MM.1S (cell line): Measurements from ENCODE around the gene ARHGEF6.
"Not testable (repeated sequence)": the region's sequence is repeated elsewhere in the genome, so short reads cannot be mapped to it uniquely, and the experiment has no call there.

ENCODE experiments used
- DNase-seq: peaks from one replicate; pipeline ENCODE4 v3.0.0-alpha.2; 2015
- H2AFZ ChIP-seq: fragments of 300-600 bp; sonication (generic); 2 replicates; pipeline ENCODE4 v1.6.0; 2016; ENCODE audit warnings: antibody characterized with exemption, low read length
- H3F3A ChIP-seq: fragments of 300-600 bp; sonication (generic); 2 replicates; pipeline ENCODE4 v1.6.1; 2016; ENCODE audit warnings: mild to moderate bottlenecking, antibody characterized with exemption, low read length, moderate library complexity, mixed read lengths; ENCODE audit not compliant: insufficient read depth
- H3K27ac ChIP-seq: fragments of 300-600 bp; sonication (generic); 2 replicates; pipeline ENCODE4 v1.5.1; 2016; ENCODE audit warnings: mild to moderate bottlenecking, low read length
- H3K27me3 ChIP-seq: fragments of 300-600 bp; sonication (generic); replicated peaks from 2 replicates; pipeline ENCODE4 v1.6.0; 2016; ENCODE audit warnings: low read length; ENCODE audit not compliant: insufficient read depth
- H3K36me3 ChIP-seq: fragments of 300-600 bp; sonication (generic); replicated peaks from 2 replicates; pipeline ENCODE4 v1.6.1; 2016; ENCODE audit warnings: mild to moderate bottlenecking, low read length, mixed read lengths; ENCODE audit not compliant: insufficient read depth
- H3K4me1 ChIP-seq: fragments of 300-600 bp; sonication (generic); 2 replicates; pipeline ENCODE4 v1.6.1; 2016; ENCODE audit warnings: low read length, mixed read lengths
- H3K4me2 ChIP-seq: fragments of 300-600 bp; sonication (generic); 2 replicates; pipeline ENCODE4 v1.6.0; 2016; ENCODE audit warnings: low read depth, low read length
- H3K4me3 ChIP-seq: fragments of 300-600 bp; sonication (generic); 2 replicates; pipeline ENCODE4 v1.5.1; 2016; ENCODE audit warnings: low read length, mixed read lengths
- H3K79me2 ChIP-seq: fragments of 300-600 bp; sonication (generic); 2 replicates; pipeline ENCODE4 v1.6.1; 2016; ENCODE audit warnings: mixed run types, low read length, mixed read lengths
- H3K9ac ChIP-seq: fragments of 300-600 bp; sonication (generic); 2 replicates; pipeline ENCODE4 v1.6.1; 2016; ENCODE audit warnings: low read length, mixed read lengths
- H3K9me2 ChIP-seq: fragments of 300-600 bp; sonication (generic); replicated peaks from 2 replicates; pipeline ENCODE4 v1.6.1; 2016; ENCODE audit warnings: mild to moderate bottlenecking, low read length, mixed read lengths; ENCODE audit not compliant: insufficient read depth
- H3K9me3 ChIP-seq: fragments of 300-600 bp; sonication (generic); replicated peaks from 2 replicates; pipeline ENCODE4 v1.6.1; 2016; ENCODE audit warnings: mild to moderate bottlenecking, low read length, mixed read lengths; ENCODE audit not compliant: insufficient read depth
- H4K20me1 ChIP-seq: fragments of 300-600 bp; sonication (generic); 2 replicates; pipeline ENCODE4 v1.6.1; 2016; ENCODE audit warnings: mild to moderate bottlenecking, low read length, moderate library complexity, mixed read lengths; ENCODE audit not compliant: insufficient read depth
- CTCF ChIP-seq: fragments of 300-600 bp; sonication (generic); IDR thresholded peaks from 2 replicates; pipeline ENCODE4 v1.5.1; 2016; ENCODE audit warnings: antibody characterized with exemption, low read length, mixed read lengths
- EZH2 ChIP-seq: fragments of 300-600 bp; sonication (generic); optimal IDR thresholded peaks from 2 replicates; pipeline ENCODE3; 2017; ENCODE audit warnings: low read depth, mild to moderate bottlenecking, antibody characterized with exemption, low read length, mixed read lengths
- EZH2phosphoT487 ChIP-seq: fragments of 300-600 bp; sonication (generic); IDR thresholded peaks from 2 replicates; pipeline ENCODE4 v1.6.1; 2018; ENCODE audit warnings: antibody characterized with exemption, low read length

The ARHGEF6 gene

GRCh38 chrX:136827026-136827425 is 46.3 kb upstream of the ARHGEF6 start:
- Histone ChIP-seq H4K20me1 (no peaks in the 10 kb centered on the region), H3K36me3 (no peaks in the 10 kb centered on the region), H3K79me2 (no peaks in the 10 kb centered on the region), H3K27ac (no peak overlapping the region), H3K4me1 (no peaks in the 10 kb centered on the region), H3K9me2 (no peaks in the 10 kb centered on the region), H3K9me3 (no peaks in the 10 kb centered on the region), H2AFZ (no peak overlapping the region), H3K9ac (no peak overlapping the region), H3K4me3 (no peak overlapping the region), H3F3A (no peaks in the 10 kb centered on the region), H3K4me2 (no peak overlapping the region), H3K27me3 (no peaks in the 10 kb centered on the region)
- DNase-seq, result no peak
- no peak for TF ChIP-seq EZH2

- Histone ChIP-seq H3K4me2 (no peak overlapping the region), H3K9me3 (no peaks in the 10 kb centered on the region), H3K9ac (no peak overlapping the region), H3K4me3 (no peak overlapping the region), H3K9me2 (no peaks in the 10 kb centered on the region), H3K27ac (no peak overlapping the region), H3K27me3 (no peaks in the 10 kb centered on the region), H3K79me2 (no peaks in the 10 kb centered on the region), H4K20me1 (no peaks in the 10 kb centered on the region), H2AFZ (no peak overlapping the region), H3F3A (no peaks in the 10 kb centered on the region), H3K4me1 (no peaks in the 10 kb centered on the region), H3K36me3 (no peaks in the 10 kb centered on the region)
- no peak for TF ChIP-seq CTCF
- TF ChIP-seq EZH2phosphoT487, result no peak
- no peak for TF ChIP-seq EZH2
- DNase-seq, result no peak
Measured at GRCh38 chrX:136825771-136826170, 45.0 kb upstream of the ARHGEF6 start.

GRCh38 chrX:136823175-136823574 is 42.4 kb upstream of the ARHGEF6 start:
- Histone ChIP-seq H3K27ac (no peak overlapping the region), H3K4me3 (no peak overlapping the region), H3K9ac (no peak overlapping the region), H3K9me3 (no peaks in the 10 kb centered on the region), H3F3A (no peaks in the 10 kb centered on the region), H3K9me2 (no peaks in the 10 kb centered on the region), H4K20me1 (no peaks in the 10 kb centered on the region), H3K4me1 (no peaks in the 10 kb centered on the region), H3K79me2 (no peaks in the 10 kb centered on the region), H2AFZ (no peak overlapping the region), H3K4me2 (no peak overlapping the region), H3K36me3 (no peaks in the 10 kb centered on the region), H3K27me3 (no peaks in the 10 kb centered on the region)
- DNase-seq, result no peak
- no peak for TF ChIP-seq EZH2
- no peak for TF ChIP-seq CTCF
- TF ChIP-seq EZH2phosphoT487, result no peak

- no peak overlapping the region for H3K9ac ChIP-seq
- no peaks in the 10 kb centered on the region for H3F3A ChIP-seq
- no peaks in the 10 kb centered on the region for H3K9me3 ChIP-seq
- no peaks in the 10 kb centered on the region for H3K79me2 ChIP-seq
- TF ChIP-seq EZH2, result no peak
- TF ChIP-seq CTCF, result no peak
- no peak for TF ChIP-seq EZH2phosphoT487
- no peak for DNase-seq
- no peaks in the 10 kb centered on the region for H3K36me3 ChIP-seq
- H2AFZ ChIP-seq, result no peak overlapping the region
- no peaks in the 10 kb centered on the region for H3K27me3 ChIP-seq
- no peak overlapping the region for H3K27ac ChIP-seq
- no peaks in the 10 kb centered on the region for H3K4me1 ChIP-seq
- H3K4me2 ChIP-seq, result no peak overlapping the region
- no peak overlapping the region for H3K4me3 ChIP-seq
- no peaks in the 10 kb centered on the region for H3K9me2 ChIP-seq
- no peaks in the 10 kb centered on the region for H4K20me1 ChIP-seq
Measured at GRCh38 chrX:136822337-136823095, 41.8 kb upstream of the ARHGEF6 start.

GRCh38 chrX:136819756-136820155 is 39.0 kb upstream of the ARHGEF6 start:
- not testable (repeated sequence) for H3K27ac ChIP-seq, DNase-seq, H3K9me2 ChIP-seq, H3K4me2 ChIP-seq, H3F3A ChIP-seq, H3K4me1 ChIP-seq, H3K9me3 ChIP-seq, H2AFZ ChIP-seq, H4K20me1 ChIP-seq, H3K9ac ChIP-seq, H3K36me3 ChIP-seq, H3K4me3 ChIP-seq, H3K27me3 ChIP-seq, H3K79me2 ChIP-seq
